DOHH2 (cell line): Measurements from ENCODE around the gene NDE1.

ENCODE experiments used
- EZH2phosphoT487 ChIP-seq: fragments of 200-600 bp; sonication (generic); IDR thresholded peaks from 2 replicates; pipeline ENCODE4 v1.6.1; 2017; ENCODE audit warnings: borderline replicate concordance, mild to moderate bottlenecking, antibody characterized with exemption, low read length, moderate library complexity, mixed read lengths
- TF ChIP-seq, protein P1 (sequence below): fragments of 200-600 bp; sonication (generic); IDR thresholded peaks from one replicate; pipeline ENCODE4 v1.5.1; 2014; ENCODE audit warnings: antibody characterized with exemption, mild to moderate bottlenecking, low read depth, low read length; ENCODE audit not compliant: poor library complexity, severe bottlenecking

DNA sequence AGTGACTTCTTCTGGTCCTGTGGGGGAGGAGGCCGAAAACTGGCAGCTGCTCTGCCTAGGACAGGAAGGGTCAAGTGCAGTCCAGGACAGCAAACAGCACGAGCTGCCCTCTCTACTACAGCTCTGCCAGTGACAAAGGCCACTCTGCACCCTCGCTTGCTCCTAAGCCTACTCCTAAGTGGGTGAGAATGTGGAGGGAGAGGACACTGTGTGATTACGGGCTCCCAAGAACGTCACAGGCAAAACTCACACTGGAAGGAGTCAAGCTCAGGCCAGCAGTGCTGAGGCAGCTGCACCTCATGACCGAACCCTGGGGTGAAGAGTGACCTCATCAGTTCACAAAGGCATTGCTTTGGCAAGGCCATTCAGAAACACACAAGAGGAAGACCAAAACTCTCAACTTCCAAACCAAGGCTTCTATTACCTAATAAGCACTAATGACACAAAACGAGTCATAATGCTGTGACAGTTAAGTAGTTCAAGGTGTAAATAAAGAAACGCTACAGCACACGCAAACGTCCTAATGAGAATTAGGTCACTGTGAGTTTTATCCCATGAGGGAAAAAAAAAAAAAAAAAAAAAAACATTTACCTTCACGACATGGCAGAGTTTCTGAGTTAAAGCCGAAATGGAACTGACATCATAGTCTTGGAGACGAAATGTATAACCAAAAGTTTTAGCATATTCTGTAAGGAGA is 42.2 kb upstream of the NDE1 start:
- TF ChIP-seq, protein P1, sequence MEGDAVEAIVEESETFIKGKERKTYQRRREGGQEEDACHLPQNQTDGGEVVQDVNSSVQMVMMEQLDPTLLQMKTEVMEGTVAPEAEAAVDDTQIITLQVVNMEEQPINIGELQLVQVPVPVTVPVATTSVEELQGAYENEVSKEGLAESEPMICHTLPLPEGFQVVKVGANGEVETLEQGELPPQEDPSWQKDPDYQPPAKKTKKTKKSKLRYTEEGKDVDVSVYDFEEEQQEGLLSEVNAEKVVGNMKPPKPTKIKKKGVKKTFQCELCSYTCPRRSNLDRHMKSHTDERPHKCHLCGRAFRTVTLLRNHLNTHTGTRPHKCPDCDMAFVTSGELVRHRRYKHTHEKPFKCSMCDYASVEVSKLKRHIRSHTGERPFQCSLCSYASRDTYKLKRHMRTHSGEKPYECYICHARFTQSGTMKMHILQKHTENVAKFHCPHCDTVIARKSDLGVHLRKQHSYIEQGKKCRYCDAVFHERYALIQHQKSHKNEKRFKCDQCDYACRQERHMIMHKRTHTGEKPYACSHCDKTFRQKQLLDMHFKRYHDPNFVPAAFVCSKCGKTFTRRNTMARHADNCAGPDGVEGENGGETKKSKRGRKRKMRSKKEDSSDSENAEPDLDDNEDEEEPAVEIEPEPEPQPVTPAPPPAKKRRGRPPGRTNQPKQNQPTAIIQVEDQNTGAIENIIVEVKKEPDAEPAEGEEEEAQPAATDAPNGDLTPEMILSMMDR: no peak
- TF ChIP-seq EZH2phosphoT487: no peak
